ENCODE data around the gene PSKH1. TPM values are rescaled to one million over a fixed set of nuclear protein-coding genes. Genes with fewer than 3 reads are reported as not detected.

Gene PSKH1
- total RNA-seq, 2 donors from 2014 or later = 24.1 to 36.0 TPM

GRCh38 chr16:67901734-67902133, 8.7 kb downstream of the PSKH1 start:
- Histone ChIP-seq H3K9me3 (no peaks in the 10 kb centered on the region), H3K4me3 (no peak overlapping the region), H3K4me1 (ENCODE audit: control insufficient read depth in 1 of 2, low read depth in 2 of 2) (peaks cover 10 to 11% of the 10 kb centered on the region in 2 donors), H3K27ac (no peak overlapping the region), H3K36me3 (peaks cover 7% of the 10 kb centered on the region), H3K27me3 (replicated peaks; ENCODE audit: insufficient read depth) (no peaks in the 10 kb centered on the region)
- ATAC-seq (ENCODE audit: insufficient number of reproducible peaks, low FRiP score, low read depth) (no peak), DNase-seq (ENCODE audit: low spot score) (no peak)
- TF ChIP-seq CTCF (IDR thresholded peaks at IDR 0.05) = no peak

- no peak overlapping the region for H3K4me3 ChIP-seq
- ATAC-seq (ENCODE audit: insufficient number of reproducible peaks, low FRiP score, low read depth) (no peak), DNase-seq (ENCODE audit: low spot score) (no peak)
- peaks cover 7% of the 10 kb centered on the region for H3K36me3 ChIP-seq
- peaks cover 3 to 4% of the 10 kb centered on the region in 2 donors for H3K4me1 ChIP-seq (ENCODE audit: control insufficient read depth in 1 of 2, low read depth in 2 of 2)
- no peaks in the 10 kb centered on the region for H3K9me3 ChIP-seq
- no peak for TF ChIP-seq CTCF (IDR thresholded peaks at IDR 0.05)
- no peaks in the 10 kb centered on the region for H3K27me3 ChIP-seq (replicated peaks; ENCODE audit: insufficient read depth)
- H3K27ac ChIP-seq = no peak overlapping the region
Measured at GRCh38 chr16:67902831-67903230, 9.8 kb downstream of the PSKH1 start.

- Histone ChIP-seq H3K27ac (no peak overlapping the region), H3K9me3 (no peaks in the 10 kb centered on the region), H3K27me3 (replicated peaks; ENCODE audit: insufficient read depth) (no peaks in the 10 kb centered on the region), H3K36me3 (peaks cover 31% of the 10 kb centered on the region), H3K4me3 (no peak overlapping the region), H3K4me1 (ENCODE audit: control insufficient read depth in 1 of 2, low read depth in 2 of 2) (no peaks in the 10 kb centered on the region)
- no peak for DNase-seq (ENCODE audit: low spot score)
- no peak for ATAC-seq (ENCODE audit: insufficient number of reproducible peaks, low FRiP score, low read depth)
- no peak for TF ChIP-seq CTCF (IDR thresholded peaks at IDR 0.05)
Measured at GRCh38 chr16:67907397-67908180, 14.5 kb downstream of the PSKH1 start.

DNA sequence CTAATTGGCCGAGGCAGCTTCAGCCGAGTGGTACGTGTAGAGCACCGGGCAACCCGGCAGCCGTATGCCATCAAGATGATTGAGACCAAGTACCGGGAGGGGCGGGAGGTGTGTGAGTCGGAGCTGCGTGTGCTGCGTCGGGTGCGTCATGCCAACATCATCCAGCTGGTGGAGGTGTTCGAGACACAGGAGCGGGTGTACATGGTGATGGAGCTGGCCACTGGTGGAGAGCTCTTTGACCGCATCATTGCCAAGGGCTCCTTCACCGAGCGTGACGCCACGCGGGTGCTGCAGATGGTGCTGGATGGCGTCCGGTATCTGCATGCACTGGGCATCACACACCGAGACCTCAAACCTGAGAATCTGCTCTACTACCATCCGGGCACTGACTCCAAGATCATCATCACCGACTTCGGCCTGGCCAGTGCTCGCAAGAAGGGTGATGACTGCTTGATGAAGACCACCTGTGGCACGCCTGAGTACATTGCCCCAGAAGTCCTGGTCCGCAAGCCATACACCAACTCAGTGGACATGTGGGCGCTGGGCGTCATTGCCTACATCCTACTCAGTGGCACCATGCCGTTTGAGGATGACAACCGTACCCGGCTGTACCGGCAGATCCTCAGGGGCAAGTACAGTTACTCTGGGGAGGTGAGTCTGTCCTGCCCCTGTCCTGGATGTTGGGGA, 16.1 kb downstream of the PSKH1 start:
- TF ChIP-seq CTCF (IDR thresholded peaks at IDR 0.05) = no peak
- H3K27me3 ChIP-seq (replicated peaks; ENCODE audit: insufficient read depth) = no peaks in the 10 kb centered on the region
- no peaks in the 10 kb centered on the region for H3K9me3 ChIP-seq
- H3K27ac ChIP-seq = no peak overlapping the region
- ATAC-seq (ENCODE audit: insufficient number of reproducible peaks, low FRiP score, low read depth) (no peak), DNase-seq (ENCODE audit: low spot score) (no peak)
- H3K4me3 ChIP-seq = no peak overlapping the region
- H3K36me3 ChIP-seq = peaks cover 24% of the 10 kb centered on the region
- H3K4me1 ChIP-seq (ENCODE audit: control insufficient read depth in 1 of 2, low read depth in 2 of 2) = no peaks in the 10 kb centered on the region

- H3K36me3 ChIP-seq = peaks cover 24% of the 10 kb centered on the region
Measured at GRCh38 chr16:67910158-67910557, 17.1 kb downstream of the PSKH1 start.

More at GRCh38 chr16:67910158-67910557, 17.1 kb downstream of the PSKH1 start:
- H3K27me3 ChIP-seq (replicated peaks; ENCODE audit: insufficient read depth) = no peaks in the 10 kb centered on the region
- peaks cover 0 to 5% of the 10 kb centered on the region in 2 donors for H3K4me1 ChIP-seq (ENCODE audit: control insufficient read depth in 1 of 2, low read depth in 2 of 2)
- H3K27ac ChIP-seq = no peak overlapping the region
- ATAC-seq (ENCODE audit: insufficient number of reproducible peaks, low FRiP score, low read depth) (no peak), DNase-seq (ENCODE audit: low spot score) (no peak)
- H3K4me3 ChIP-seq = no peak overlapping the region
- TF ChIP-seq CTCF (IDR thresholded peaks at IDR 0.05) = no peak
- H3K9me3 ChIP-seq = no peaks in the 10 kb centered on the region

Data from thoracic aorta (tissue), 2 donors.